A204.1 (cell line): ENCODE results near the gene KCNQ2.

Source experiments
- FAIRE-seq: peaks from 2 replicates; lab custom pipeline; 2012; peaks lifted over from hg19 to GRCh38; lab: Jason Lieb, UNC

The KCNQ2 gene

GRCh38 chr20:63454731-63455567 is 17.5 kb downstream of the KCNQ2 start:
- FAIRE-seq, result no peak

GRCh38 chr20:63452821-63453523 is 19.5 kb downstream of the KCNQ2 start:
- FAIRE-seq, result no peak

- no peak for FAIRE-seq
Observed at GRCh38 chr20:63452341-63452740, 20.1 kb downstream of the KCNQ2 start.

- no peak for FAIRE-seq
Observed at GRCh38 chr20:63451821-63452220, 20.6 kb downstream of the KCNQ2 start.

- FAIRE-seq, result no peak
Observed at GRCh38 chr20:63449796-63450730, 22.4 kb downstream of the KCNQ2 start.

- FAIRE-seq, result no peak
Observed at GRCh38 chr20:63449025-63449424, 23.4 kb downstream of the KCNQ2 start.

GRCh38 chr20:63448031-63448430 is 24.4 kb downstream of the KCNQ2 start:
- no peak for FAIRE-seq

GRCh38 chr20:63447320-63447719 is 25.1 kb downstream of the KCNQ2 start:
- FAIRE-seq, result no peak

- FAIRE-seq, result no peak
Observed at GRCh38 chr20:63446216-63447024, 26.0 kb downstream of the KCNQ2 start.

- no peak for FAIRE-seq
Observed at GRCh38 chr20:63445075-63445734, 27.2 kb downstream of the KCNQ2 start.

- no peak for FAIRE-seq
Observed at GRCh38 chr20:63444548-63444947, 27.9 kb downstream of the KCNQ2 start.

GRCh38 chr20:63443606-63444395 is 28.7 kb downstream of the KCNQ2 start:
- FAIRE-seq, result no peak

GRCh38 chr20:63442100-63442493 is 30.4 kb downstream of the KCNQ2 start:
- no peak for FAIRE-seq

GRCh38 chr20:63441136-63442099 is 31.0 kb downstream of the KCNQ2 start:
- FAIRE-seq, result no peak

GRCh38 chr20:63440366-63440955 is 32.0 kb downstream of the KCNQ2 start:
- no peak for FAIRE-seq

- no peak for FAIRE-seq
Observed at GRCh38 chr20:63439866-63440265, 32.6 kb downstream of the KCNQ2 start.

GRCh38 chr20:63438121-63438520 is 34.3 kb downstream of the KCNQ2 start:
- FAIRE-seq, result no peak

- FAIRE-seq, result no peak
Observed at GRCh38 chr20:63435552-63435951, 36.9 kb downstream of the KCNQ2 start.
